H1 (cell line): ENCODE measurements around the gene SNX15. TPM values are rescaled to one million over a fixed set of nuclear protein-coding genes. Genes with fewer than 3 reads are reported as not detected.

Experiments used
- CTCF ChIA-PET: fragments of 300-600 bp; sonication (Branson Sonifier 250); formaldehyde crosslinking; loops from one replicate; lab custom pipeline; 2021; ENCODE audit not compliant: partially characterized antibody; lab: Charles Lee
- POLR2A ChIA-PET: fragments of 300-600 bp; sonication (Branson Sonifier 250); formaldehyde crosslinking; loops from one replicate; lab custom pipeline; 2021; ENCODE audit warnings: inconsistent platforms; ENCODE audit not compliant: partially characterized antibody; lab: Charles Lee
- DNase-seq, 2 experiments: peaks; one replicate each; pipeline versions ENCODE4 v3.0.0 to v3.0.0-alpha.2; 2010 to 2022; ENCODE audit warnings: low spot score in 2 of 2, low read depth in 1 of 2, mixed read lengths in 1 of 2
- FAIRE-seq: peaks from 2 replicates; lab custom pipeline; 2011; peaks lifted over from hg19 to GRCh38; lab: Jason Lieb, UNC
- H2AFZ ChIP-seq: 2 replicates; pipeline ENCODE4 v1.8.1; 2012; ENCODE audit warnings: low read length, inconsistent platforms
- H2AK5ac ChIP-seq: 2 replicates; pipeline ENCODE4 v1.6.1; 2013; ENCODE audit warnings: low read depth, low read length
- H2BK120ac ChIP-seq: replicated peaks from 2 replicates; pipeline ENCODE3; 2013; ENCODE audit warnings: low read depth, low read length, inconsistent platforms
- H2BK12ac ChIP-seq: 2 replicates; pipeline ENCODE4 v1.6.1; 2013; ENCODE audit warnings: low read depth, low read length
- H2BK15ac ChIP-seq: 2 replicates; pipeline ENCODE4 v1.6.1; 2013; ENCODE audit warnings: low read length
- H2BK20ac ChIP-seq: 2 replicates; pipeline ENCODE4 v1.6.1; 2013; ENCODE audit warnings: low read length
- H2BK5ac ChIP-seq: 2 replicates; pipeline ENCODE4 v1.6.1; 2013; ENCODE audit warnings: low read depth, low read length
- H3K14ac ChIP-seq: 2 replicates; pipeline ENCODE4 v1.6.1; 2013; ENCODE audit warnings: inconsistent platforms; ENCODE audit not compliant: insufficient read length
- H3K18ac ChIP-seq: 2 replicates; pipeline ENCODE4 v1.6.1; 2013; ENCODE audit warnings: low read length; ENCODE audit errors: extremely low read depth
- H3K23ac ChIP-seq: 2 replicates; pipeline ENCODE4 v1.6.1; 2013; ENCODE audit warnings: inconsistent platforms; ENCODE audit not compliant: insufficient read length
- H3K23me2 ChIP-seq: 2 replicates; pipeline ENCODE4 v1.6.1; 2013; ENCODE audit warnings: low read depth, low read length
- H3K27ac ChIP-seq: 2 replicates; pipeline ENCODE4 v1.6.1; 2011; ENCODE audit warnings: low read depth, low read length, inconsistent platforms
- H3K27me3 ChIP-seq, 4 experiments: replicated peaks in 1 of 4; 1 replicate in 1 of 4; 2 replicates in 3 of 4; pipeline versions ENCODE4 v1.6.1 to v1.8.1; 2011 to 2013; ENCODE audit warnings: low read length in 3 of 4, mild to moderate bottlenecking in 3 of 4, inconsistent platforms in 2 of 4, mixed read lengths in 2 of 4, moderate library complexity in 1 of 4; ENCODE audit not compliant: control insufficient read depth in 3 of 4, insufficient read depth in 3 of 4; ENCODE audit errors: extremely low read depth in 1 of 4
- H3K36me3 ChIP-seq, 4 experiments: 2 replicates each; pipeline versions ENCODE4 v1.6.1 to v1.8.1; 2011 to 2013; ENCODE audit warnings: mild to moderate bottlenecking in 4 of 4, low read length in 3 of 4, moderate library complexity in 2 of 4, control low read depth in 1 of 4, inconsistent platforms in 1 of 4; ENCODE audit not compliant: insufficient read depth in 4 of 4, control insufficient read depth in 2 of 4
- H3K4ac ChIP-seq: replicated peaks from 2 replicates; pipeline ENCODE3; 2013; ENCODE audit warnings: low read length, low read depth, mixed read lengths, inconsistent platforms; ENCODE audit not compliant: insufficient read length
- H3K4me1 ChIP-seq, 4 experiments: replicated peaks in 1 of 4; 1 replicate in 1 of 4; 2 replicates in 3 of 4; pipeline versions ENCODE4 v1.6.1 to v1.8.1; 2011 to 2013; ENCODE audit warnings: low read length in 3 of 4, inconsistent platforms in 2 of 4, mixed read lengths in 1 of 4; ENCODE audit not compliant: insufficient read depth in 4 of 4, control insufficient read depth in 3 of 4
- H3K4me2 ChIP-seq, 2 experiments: 2 replicates each; pipeline versions ENCODE4 v1.6.1 to v1.8.1; 2011 to 2013; ENCODE audit warnings: low read depth in 2 of 2, low read length in 2 of 2, control low read depth in 1 of 2, inconsistent platforms in 1 of 2, mild to moderate bottlenecking in 1 of 2; ENCODE audit not compliant: insufficient read depth in 1 of 2
- H3K4me3 ChIP-seq, 4 experiments: fragments of 200-600, 300-600 bp in 1 of 4; sonication (generic), shearing (Covaris generic), sonication (Bioruptor Twin) in 1 of 4; 2 replicates each; pipeline versions ENCODE4 v1.5.1 to v1.8.1; 2011 to 2016; ENCODE audit warnings: low read length in 4 of 4, low read depth in 3 of 4, control low read depth in 2 of 4, inconsistent platforms in 2 of 4, mild to moderate bottlenecking in 2 of 4, mixed read lengths in 1 of 4, moderate library complexity in 1 of 4; ENCODE audit not compliant: insufficient read depth in 2 of 4; ENCODE audit errors: extremely low read depth in 1 of 4
- H3K56ac ChIP-seq: replicated peaks from 2 replicates; pipeline ENCODE3; 2013; ENCODE audit warnings: low read depth, mild to moderate bottlenecking, mixed read lengths, low read length, inconsistent platforms; ENCODE audit not compliant: insufficient read length
- H3K79me1 ChIP-seq: 2 replicates; pipeline ENCODE4 v1.6.1; 2013; ENCODE audit warnings: low read depth, low read length, control low read depth
- H3K79me2 ChIP-seq, 2 experiments: 2 replicates each; pipeline versions ENCODE4 v1.6.1 to v1.8.1; 2012 to 2013; ENCODE audit warnings: low read length in 2 of 2, mild to moderate bottlenecking in 2 of 2, inconsistent platforms in 1 of 2; ENCODE audit not compliant: insufficient read depth in 2 of 2, control insufficient read depth in 1 of 2
- H3K9ac ChIP-seq, 4 experiments: replicated peaks in 1 of 4; 1 replicate in 1 of 4; 2 replicates in 3 of 4; pipeline versions ENCODE4 v1.6.1 to v1.8.1; 2011 to 2013; ENCODE audit warnings: low read depth in 3 of 4, low read length in 3 of 4, control low read depth in 2 of 4, mild to moderate bottlenecking in 2 of 4, moderate library complexity in 2 of 4, inconsistent platforms in 1 of 4; ENCODE audit errors: extremely low read depth in 1 of 4
- H3K9me3 ChIP-seq, 2 experiments: 2 replicates each; pipeline versions ENCODE4 v1.6.1 to v1.8.1; 2012 to 2013; ENCODE audit warnings: mild to moderate bottlenecking in 2 of 2, moderate library complexity in 2 of 2, control low read depth in 1 of 2, inconsistent platforms in 1 of 2, low read depth in 1 of 2, low read length in 1 of 2, mixed read lengths in 1 of 2; ENCODE audit not compliant: insufficient read depth in 2 of 2
- H4K20me1 ChIP-seq, 2 experiments: replicated peaks in 1 of 2; 2 replicates each; pipeline versions ENCODE3 to v1.8.1; 2011 to 2013; ENCODE audit warnings: inconsistent platforms in 2 of 2, low read length in 2 of 2, mild to moderate bottlenecking in 1 of 2; ENCODE audit not compliant: insufficient read depth in 2 of 2, control insufficient read depth in 1 of 2
- H4K5ac ChIP-seq: 2 replicates; pipeline ENCODE4 v1.6.1; 2013; ENCODE audit warnings: low read length, low read depth, mixed read lengths, inconsistent platforms; ENCODE audit not compliant: insufficient read length
- H4K8ac ChIP-seq: 2 replicates; pipeline ENCODE4 v1.8.0; 2013; ENCODE audit warnings: mild to moderate bottlenecking, moderate library complexity, low read length, inconsistent platforms; ENCODE audit not compliant: insufficient read depth; ENCODE audit errors: extremely low read depth
- H4K91ac ChIP-seq: replicated peaks from 2 replicates; pipeline ENCODE3; 2013; ENCODE audit warnings: low read length, mixed read lengths, inconsistent platforms; ENCODE audit not compliant: insufficient read length
- BCL11A ChIP-seq, 2 experiments: IDR thresholded peaks; one replicate each; pipeline ENCODE4 v1.6.1; 2011; ENCODE audit warnings: low read depth in 2 of 2, low read length in 2 of 2, mild to moderate bottlenecking in 2 of 2
- POLR2A ChIP-seq, 2 experiments: IDR thresholded peaks; 1 replicate in 1 of 2; 2 replicates in 1 of 2; pipeline ENCODE4 v1.6.1; 2011; ENCODE audit warnings: low read depth in 2 of 2, low read length in 2 of 2, mild to moderate bottlenecking in 2 of 2; ENCODE audit errors: control extremely low read depth in 1 of 2
- RXRA ChIP-seq: IDR thresholded peaks from 2 replicates; pipeline ENCODE4 v1.6.1; 2011; ENCODE audit warnings: low read depth, mild to moderate bottlenecking, low read length, moderate library complexity; ENCODE audit not compliant: insufficient read depth
- SRF ChIP-seq: IDR thresholded peaks from 2 replicates; pipeline ENCODE4 v1.6.1; 2011; ENCODE audit warnings: mild to moderate bottlenecking, low read depth, low read length, moderate library complexity
- TAF7 ChIP-seq: optimal IDR thresholded peaks from 2 replicates; pipeline ENCODE3; 2011; ENCODE audit warnings: low read depth, mild to moderate bottlenecking, inconsistent platforms, low read length, moderate library complexity, borderline replicate concordance
- WGBS, 2 experiments: shearing (Covaris generic) in 1 of 2; methylation state at CpG; one replicate each; pipeline versions ENCODE4 v1.1.6 to v1.1.7; 2013 to 2015; ENCODE audit warnings: low lambda C conversion rate in 2 of 2, mixed read lengths in 2 of 2, inconsistent platforms in 1 of 2, low coverage in 1 of 2, missing lambda C conversion rate in 1 of 2; ENCODE audit not compliant: insufficient replicate concordance in 2 of 2, insufficient coverage in 1 of 2, insufficient read length in 1 of 2; ENCODE audit errors: extremely low coverage in 1 of 2, missing lambda C conversion rate in 1 of 2; 5-methylcytosine and 5-hydroxymethylcytosine counted together
- polyA plus RNA-seq, 7 experiments: library from polyadenylated mRNA; depleted of rRNA in 3 of 7; stranded (reverse) in 5 of 7; unstranded in 2 of 7; fragments of >200 nt in 5 of 7; fragments of 200-250 nt in 2 of 7; gene quantifications; 1 replicate in 5 of 7; 2 replicates in 1 of 7; 4 replicates in 1 of 7; pipeline versions ENCODE4 v1.2.1 to v1.2.3, GENCODE V29; 2011 to 2013; ENCODE audit warnings: missing spikeins in 2 of 7, mixed read lengths in 2 of 7
- total RNA-seq: library from RNA; stranded (reverse); fragmentation: NEBNext Ultra II Directional; extraction: Animal tissue kit (Norgen Biotek cat#: 25700); gene quantifications from 2 replicates; pipeline ENCODE4 v1.2.1, GENCODE V29; 2021

SNX15 gene
- total and polyA plus RNA-seq, 2 of the 8 experiments (the other 6 are each of a cell fraction or from before 2014, with no cell fraction given) = 13.0 to 18.3 TPM

DNA sequence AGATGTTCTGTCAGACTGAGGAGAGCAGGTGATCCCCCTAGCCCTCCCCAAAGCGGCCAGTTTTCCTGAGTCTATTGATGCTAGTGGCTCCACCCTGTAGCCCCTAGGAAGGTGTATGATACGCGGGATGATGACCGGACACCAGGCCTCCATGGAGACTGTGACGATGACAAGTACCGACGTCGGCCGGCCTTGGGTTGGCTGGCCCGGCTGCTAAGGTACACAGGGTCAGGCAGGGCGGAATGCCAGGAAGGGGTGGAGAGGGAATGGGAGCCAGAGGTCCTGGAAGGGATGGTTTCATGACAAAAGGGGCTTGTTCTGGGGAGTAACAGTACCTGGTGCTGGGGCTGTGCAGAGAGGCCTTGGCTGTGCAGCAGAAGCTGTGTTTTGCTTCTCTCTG is 60.0 kb downstream of the SNX15 start:
- TF ChIP-seq TAF7 (no peak), SRF (no peak), POLR2A (IDR thresholded peaks at IDR 0.05; ENCODE audit: control extremely low read depth in 1 of 2, low read depth in 2 of 2, low read length in 2 of 2) (peak in 1 of 2 experiments; percentile 24; a peak in 1 of 3 replicates), RXRA (no peak), BCL11A (IDR thresholded peaks at IDR 0.05; ENCODE audit: low read depth in 2 of 2, low read length in 2 of 2) (no peak)
- Histone ChIP-seq H3K23ac (no peak overlapping the region), H2AFZ (no peak overlapping the region), H3K4ac (no peak overlapping the region), H3K4me1 (peaks cover 0 to 9% (median 4%) of the 10 kb centered on the region in 4 experiments; a peak in 5 of 7 replicates), H3K4me3 (no peak overlapping the region), H3K27ac (no peak overlapping the region), H3K14ac (no peak overlapping the region), H4K91ac (no peak overlapping the region), H3K23me2 (peaks cover 8% of the 10 kb centered on the region), H2BK15ac (no peak overlapping the region), H3K36me3 (peaks cover 2 to 14% (median 11%) of the 10 kb centered on the region in 4 experiments; a peak in 6 of 8 replicates), H2BK120ac (no peak overlapping the region), H4K8ac (no peak overlapping the region; the same call in 1 of the 2 replicates), H3K79me2 (peaks cover 10 to 18% of the 10 kb centered on the region in 2 experiments), H3K56ac (no peak overlapping the region), H3K9me3 (no peaks in the 10 kb centered on the region), H3K79me1 (peaks cover 17% of the 10 kb centered on the region), H2BK12ac (no peak overlapping the region), H4K5ac (no peak overlapping the region), H3K18ac (no peak overlapping the region), H2BK20ac (no peak overlapping the region), H3K27me3 (no peaks in the 10 kb centered on the region), H2BK5ac (no peak overlapping the region), H2AK5ac (no peak overlapping the region), H4K20me1 (peaks cover 0 to 4% of the 10 kb centered on the region in 2 experiments), H3K9ac (no peak overlapping the region), H3K4me2 (no peak overlapping the region)
- 90% methylated on average over 11 of the region's 11 CpGs; no CpG with 5 or more reads in 1 of the 2 experiments for WGBS, 2 experiments
- FAIRE-seq = no peak
- DNase-seq = no peak
- POLR2A ChIA-PET = interaction anchor here (0.7 to 16.8 kb wide), 4 partner anchors 10 to 30 kb away, joined by 3 to 230 read pairs (median 26); partner anchors contain the start of genes CDCA5, VPS51, ZFPL1 and ZNHIT2
- CTCF ChIA-PET = interaction anchor here (0.9 to 2.3 kb wide), 4 partner anchors 22 to 238 kb away, joined by 3 to 7 read pairs (median 3); no protein-coding TSS in a partner anchor
